Peyer's patch (tissue), 4 donors: ENCODE measurements around the gene BET1L.

ENCODE experiments used
- CTCF ChIP-seq, 6 experiments: fragments of 450-650 bp in 4 of 6; fragments of 200-600 bp in 2 of 6; sonication (generic) in 1 of 6; IDR thresholded peaks; one replicate each; pipeline ENCODE4 v1.5.1; 2017 to 2019; ENCODE audit warnings: antibody characterized with exemption in 6 of 6, mild to moderate bottlenecking in 3 of 6, moderate library complexity in 1 of 6
- POLR2A ChIP-seq, 2 donors: fragments of 450-650 bp; IDR thresholded peaks; one replicate each; pipeline ENCODE4 v1.5.1; 2017; ENCODE audit warnings: antibody characterized with exemption in 2 of 2, mild to moderate bottlenecking in 2 of 2, moderate library complexity in 2 of 2

- no peak for TF ChIP-seq CTCF (IDR thresholded peaks at IDR 0.05)
- no peak for TF ChIP-seq POLR2A (IDR thresholded peaks at IDR 0.05)
Measured at GRCh38 chr11:213111-213510, 5.9 kb upstream of the BET1L start.
